Activated T-cell treated with anti-CD3 and anti-CD28 coated beads for 4 hours (primary cell): ENCODE measurements around the gene ANGEL1.

ENCODE experiments used
- DNase-seq: peaks from one replicate; pipeline ENCODE4 v3.0.0-alpha.2; 2020

The ANGEL1 gene

DNA sequence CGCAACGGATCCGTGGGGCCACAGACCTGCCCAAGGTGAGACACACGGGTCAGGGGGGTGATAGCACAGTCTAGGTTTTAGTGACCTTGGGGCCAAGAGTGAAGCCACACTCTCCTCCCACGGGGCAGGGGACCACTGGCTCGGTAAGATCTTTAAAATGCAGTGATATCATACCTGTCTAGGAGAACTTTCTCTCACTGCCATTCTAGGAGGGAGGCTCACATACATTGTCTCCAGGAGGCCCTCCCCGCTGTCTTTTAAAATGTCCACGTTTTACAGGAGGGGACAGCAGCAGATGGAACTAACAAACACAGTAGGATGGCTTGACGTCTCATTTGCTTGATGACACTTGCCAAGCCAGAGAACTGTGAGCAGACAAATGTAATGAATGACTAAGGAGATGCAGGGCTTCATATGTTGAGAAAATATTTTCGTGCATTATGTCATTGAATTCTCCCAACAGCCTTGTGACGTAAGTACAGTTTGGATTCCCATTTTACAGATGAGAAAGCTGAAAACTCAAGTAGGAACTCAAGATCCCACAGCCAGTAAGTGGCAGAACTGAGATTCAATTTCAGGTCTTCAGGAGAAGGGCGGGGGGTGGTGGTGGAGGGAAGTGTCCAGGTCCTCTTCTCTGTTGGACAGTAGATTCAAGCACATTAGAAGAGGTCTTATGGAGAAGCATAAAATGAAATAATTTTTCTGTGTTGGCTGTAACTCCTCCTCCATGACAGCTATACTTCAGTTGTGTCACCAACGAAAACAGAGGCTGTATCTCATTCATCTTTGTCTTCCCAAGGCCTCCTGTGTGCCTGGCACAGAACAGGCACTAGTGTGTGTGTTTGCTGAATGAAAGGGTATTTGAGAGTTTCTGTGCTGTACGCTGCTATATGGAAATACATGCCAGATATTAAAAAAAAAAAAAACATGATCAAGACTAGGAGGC lies 49.3 kb downstream of the ANGEL1 start:
- no peak for DNase-seq

DNA sequence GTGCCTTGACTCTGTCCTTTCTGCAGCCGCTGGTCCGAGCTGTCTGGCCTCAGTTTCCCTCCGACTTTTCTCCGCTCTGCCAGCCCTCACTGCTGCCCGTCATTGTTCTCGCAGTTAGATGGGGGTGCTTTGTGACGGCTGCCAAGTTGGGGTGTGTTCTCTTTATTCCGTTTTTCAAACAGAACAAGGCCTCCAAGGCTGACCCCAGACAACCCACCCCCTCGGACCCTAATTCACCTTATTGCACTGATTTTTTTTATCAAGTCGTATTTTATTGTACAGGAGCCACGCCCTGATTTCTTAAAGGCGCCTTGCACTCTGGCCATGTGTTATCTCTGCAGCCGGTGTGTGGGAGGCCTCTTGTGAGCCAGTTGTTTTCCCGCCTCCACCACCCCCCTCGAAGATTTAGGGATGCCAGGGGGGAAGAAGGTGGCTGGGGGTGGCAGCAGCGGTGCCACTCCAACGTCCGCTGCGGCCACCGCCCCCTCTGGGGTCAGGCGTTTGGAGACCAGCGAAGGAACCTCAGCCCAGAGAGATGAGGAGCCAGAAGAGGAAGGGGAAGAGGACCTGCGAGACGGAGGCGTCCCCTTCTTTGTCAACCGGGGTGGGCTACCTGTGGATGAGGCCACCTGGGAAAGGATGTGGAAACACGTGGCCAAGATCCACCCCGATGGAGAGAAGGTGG lies 50.1 kb downstream of the ANGEL1 start:
- DNase-seq = no peak

DNA sequence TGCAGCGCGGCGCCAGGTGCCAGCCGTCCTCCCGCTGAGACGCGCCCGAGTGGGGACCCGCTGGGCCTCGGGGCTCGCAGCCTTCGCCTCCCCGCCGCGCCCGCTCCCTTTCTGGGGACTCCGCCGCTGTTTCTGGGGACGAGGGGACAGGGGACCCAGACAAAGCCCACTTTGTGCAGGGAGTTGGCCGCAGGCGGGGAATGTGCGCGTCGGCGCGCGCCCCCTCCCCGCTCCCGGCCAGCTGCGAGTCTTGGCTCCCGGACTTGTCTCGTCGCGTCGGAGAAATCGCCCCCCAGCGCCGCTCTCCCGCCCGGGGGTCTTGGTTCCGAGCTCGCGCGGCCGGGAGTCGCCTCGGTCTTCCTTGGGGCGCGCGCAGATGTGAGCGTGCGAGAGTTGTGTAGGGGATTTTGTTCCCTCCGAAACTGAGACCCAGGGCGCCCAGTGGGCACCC lies 50.7 kb downstream of the ANGEL1 start:
- DNase-seq = no peak

DNA sequence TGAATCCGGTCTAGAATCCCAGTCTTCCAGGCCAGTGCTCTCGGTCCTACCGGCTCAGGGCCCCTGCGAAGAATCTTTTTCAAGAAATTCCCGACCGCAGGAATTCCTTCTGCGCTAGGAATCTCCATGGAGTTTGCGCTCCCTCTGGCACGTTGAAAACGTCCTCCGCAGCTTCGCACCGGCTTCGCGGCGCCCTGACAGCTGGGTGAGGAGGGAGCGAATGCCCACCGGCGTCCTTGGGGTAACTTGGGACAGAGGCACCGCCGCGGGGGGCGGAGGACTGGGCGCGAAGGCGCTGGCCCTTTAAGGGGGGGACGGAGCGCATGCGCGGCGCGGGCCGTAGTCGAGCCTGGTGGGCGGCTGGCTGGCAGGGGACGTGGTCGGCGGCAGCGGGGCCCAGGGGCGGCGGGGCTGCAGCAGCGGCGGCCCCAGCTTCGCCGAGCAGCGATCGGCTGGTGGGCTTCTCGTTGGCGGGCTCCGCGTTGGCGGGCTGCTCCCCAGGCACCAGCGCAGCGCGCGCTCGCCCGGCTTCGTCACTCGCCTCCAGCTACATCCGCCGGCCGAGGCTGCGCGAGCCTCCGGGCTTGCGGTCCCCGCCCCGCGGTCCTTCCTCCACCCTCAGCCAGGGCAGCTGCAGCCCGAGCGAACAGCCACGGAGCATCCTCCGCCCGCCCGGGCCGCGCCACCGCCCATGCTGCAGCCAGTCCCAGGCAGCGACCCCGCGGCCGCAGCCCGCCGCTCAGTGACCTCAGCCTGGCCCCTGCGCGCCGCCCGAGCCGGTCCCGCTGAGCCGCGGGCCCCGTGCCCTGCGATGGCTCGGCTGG lies 51.3 kb downstream of the ANGEL1 start, which contains the start of gene VASH1:
Gene VASH1, plus strand, starts transcription at position 333 of the 824 bp plus-strand sequence. CDS start 1,354 bp downstream, outside the sequence.
- peak; percentile 20 for DNase-seq

DNA sequence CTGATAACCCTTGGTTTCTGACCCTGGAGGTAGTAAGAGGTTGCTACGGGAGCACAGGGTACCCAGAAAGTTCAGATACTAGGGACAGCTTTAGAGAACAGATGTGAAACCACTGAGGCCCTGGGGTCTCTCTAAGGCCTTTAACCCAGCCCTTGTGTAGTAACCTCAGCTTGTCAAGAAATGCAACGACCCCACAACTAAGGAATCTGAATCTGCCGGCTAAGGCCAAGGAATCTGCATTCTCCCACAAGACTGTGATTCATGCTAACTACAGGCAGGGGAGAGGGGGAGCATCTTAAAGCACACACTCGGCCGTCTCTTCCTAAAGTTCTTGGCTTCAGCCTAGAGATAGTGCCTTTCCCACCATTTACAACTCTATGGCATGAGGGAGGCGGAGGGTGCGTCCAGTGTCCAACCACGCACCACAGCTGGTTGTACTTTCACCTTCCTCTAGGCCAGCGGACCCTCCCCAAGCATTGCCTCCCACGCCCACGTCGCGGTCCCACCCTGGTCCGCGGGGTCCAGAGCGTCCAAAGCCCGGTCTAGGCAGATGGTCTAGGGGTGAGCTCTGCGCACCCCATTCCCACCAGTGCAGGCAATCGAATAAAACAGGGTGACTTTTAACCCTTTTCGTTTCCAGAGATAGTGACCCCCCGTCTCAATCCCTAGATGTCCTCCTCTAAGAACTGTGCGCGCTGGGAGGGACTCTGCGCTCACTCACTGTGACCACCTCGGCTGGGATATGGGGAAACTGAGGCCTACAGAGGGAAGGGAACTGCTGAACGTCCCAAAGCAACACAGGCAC lies 52.1 kb downstream of the ANGEL1 start:
- DNase-seq = no peak

DNA sequence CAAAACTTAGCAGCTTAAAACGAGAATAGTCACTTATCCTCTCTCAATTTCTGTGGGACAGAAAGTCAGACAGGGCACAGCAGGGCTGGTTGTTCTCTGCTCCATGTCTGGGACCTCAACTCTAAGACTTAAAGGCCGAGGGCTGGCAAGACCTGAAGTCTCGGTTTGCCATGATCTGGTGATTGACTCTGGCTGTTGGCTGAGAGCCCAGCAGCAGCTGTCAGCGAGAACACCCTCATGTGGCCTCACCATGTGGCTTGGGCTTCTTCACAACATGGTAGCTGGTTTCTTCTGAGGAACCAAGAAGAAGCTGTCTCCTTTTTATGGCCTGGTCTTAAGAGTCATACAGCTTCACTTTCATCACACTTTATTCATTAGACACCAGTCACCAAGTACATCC lies 53.1 kb downstream of the ANGEL1 start:
- DNase-seq = no peak

DNA sequence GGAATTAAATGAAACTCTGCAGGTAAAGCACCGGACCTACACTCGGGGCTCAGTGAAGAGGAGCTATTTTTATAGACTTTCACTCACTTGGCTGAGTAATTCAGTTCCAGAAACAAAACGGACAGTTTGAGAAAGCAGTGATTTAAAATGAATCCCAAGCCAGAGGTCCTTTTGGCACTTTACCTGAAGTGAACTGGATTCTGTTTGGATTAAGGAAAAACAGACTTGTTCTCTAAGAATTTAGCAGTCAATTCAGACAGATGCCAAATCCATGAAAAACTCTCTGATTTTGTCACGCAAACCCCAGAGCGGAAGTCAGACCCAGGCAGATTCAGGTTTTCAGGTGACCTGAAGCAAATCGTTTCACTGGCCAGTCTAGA lies 56.3 kb downstream of the ANGEL1 start:
- no peak for DNase-seq

DNA sequence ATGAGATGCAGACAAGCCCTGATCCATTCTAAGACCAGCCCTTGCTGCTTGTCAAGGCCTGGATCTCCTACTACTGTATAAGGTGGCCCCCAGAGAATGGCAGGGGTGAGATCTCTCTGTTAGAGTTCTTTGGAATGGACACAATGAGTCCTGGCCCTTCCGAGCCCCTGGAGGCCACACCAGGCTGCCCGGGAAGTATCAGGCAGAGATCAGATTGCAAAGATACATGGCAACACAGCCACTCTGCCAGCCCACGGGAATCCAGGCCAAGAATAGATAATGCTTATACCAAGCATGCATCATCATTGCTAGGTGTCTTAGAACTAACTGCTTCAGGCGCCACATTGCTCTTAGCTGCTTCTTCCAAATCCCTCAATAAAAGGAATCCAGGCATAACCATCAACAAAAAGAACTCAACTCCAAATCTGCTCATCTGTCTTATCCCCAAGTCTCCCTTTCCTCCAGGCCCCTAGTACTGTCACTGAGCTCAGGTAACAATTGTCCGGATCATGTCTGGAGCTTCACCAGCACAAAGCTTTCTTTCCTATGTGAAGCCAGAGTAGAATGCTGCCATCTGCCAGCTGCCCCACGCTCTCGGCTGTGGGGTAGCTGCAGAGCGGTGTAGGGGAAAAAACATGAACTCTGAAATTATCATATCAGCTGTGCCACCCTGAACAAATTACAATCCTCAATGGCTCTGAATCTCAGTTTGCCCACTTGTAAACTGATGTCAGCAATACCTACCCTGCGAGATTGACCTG lies 56.9 kb downstream of the ANGEL1 start:
- no peak for DNase-seq

DNA sequence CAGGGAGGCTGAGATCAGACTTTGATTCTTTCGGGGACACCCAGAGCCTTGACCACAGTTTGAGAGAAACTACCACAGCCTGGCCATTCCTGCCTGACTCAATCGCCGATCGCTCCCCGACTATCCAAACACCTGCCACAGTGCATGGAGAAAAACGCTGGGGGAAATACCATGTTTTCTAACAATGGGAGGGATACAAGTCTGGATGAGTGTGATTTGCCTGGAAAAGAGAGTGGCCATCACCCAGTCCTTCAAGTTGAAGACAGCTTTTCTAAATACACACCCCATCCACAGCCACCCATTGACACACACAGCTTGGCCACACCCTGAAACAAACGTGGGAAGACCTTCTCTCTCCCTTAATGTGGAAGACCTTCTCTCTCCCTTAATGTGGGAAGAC lies 58.1 kb downstream of the ANGEL1 start:
- DNase-seq = no peak

DNA sequence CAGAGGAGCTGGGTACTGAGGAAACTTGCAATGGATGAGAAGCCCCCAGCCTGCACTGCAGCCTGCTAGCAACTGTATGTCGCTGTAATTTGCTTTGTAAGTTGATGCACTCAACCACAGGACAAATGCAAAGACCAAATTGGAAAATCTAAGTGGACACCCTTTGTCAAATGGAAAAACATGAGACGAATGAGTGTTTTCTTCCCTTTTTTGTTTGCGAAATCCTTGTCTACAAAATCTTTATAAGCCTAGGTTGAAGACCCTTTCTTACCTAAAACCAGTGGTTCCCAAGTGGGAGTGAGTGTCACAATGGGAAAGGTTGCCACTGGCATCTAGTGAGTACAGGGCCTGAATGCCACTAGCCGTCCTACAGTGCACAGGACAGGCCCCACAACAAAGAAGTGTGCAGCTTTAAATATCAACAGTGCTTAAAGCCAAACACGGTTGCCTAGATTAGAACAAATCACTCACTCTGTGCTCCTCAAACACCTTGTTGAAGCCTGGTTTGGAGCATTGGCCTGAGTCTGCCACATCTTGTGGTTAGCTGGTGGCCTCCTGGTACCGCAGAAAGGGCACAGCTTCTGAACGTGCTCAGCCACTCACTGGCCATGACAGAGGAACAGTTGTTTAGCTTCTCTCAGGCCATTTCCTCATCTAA lies 59.0 kb downstream of the ANGEL1 start:
- no peak for DNase-seq

DNA sequence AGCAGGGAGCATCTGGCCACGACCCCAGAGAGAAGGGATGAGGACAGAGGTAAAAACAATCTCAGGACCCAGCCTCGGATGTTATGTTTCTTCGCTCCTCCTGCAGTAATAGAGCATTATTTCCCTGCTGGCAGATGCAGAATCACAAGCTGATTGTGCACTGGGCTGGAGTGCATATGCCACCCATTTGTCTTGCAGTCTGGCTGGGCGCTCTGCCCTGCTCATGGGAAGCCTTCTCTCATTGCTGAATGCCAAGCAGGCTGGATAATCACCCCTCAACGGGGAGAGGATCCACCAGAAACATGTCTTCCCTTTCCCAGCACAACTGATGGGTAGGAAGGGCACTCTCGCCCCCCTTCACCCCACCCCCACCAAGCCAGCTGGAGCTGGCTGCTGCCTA lies 59.9 kb downstream of the ANGEL1 start:
- DNase-seq = no peak

DNA sequence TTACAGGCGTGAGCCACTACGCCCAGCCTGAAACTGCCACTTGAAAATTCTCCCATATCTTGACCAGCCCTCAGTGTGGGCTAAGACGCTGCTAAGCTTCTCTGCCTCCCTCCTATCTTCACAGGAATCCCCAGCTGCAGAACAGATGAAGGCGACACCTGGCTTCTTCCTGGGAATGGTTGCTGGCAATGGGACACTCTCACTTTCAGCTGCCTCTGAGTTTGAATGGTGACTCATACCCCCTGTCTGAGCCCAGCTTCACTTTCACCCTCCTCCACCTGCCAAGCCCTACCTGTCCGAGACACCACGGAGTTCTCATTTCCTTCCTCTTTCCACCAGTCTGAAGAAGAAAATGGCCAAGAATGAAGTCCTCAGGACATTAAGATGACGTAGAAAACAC lies 69.7 kb downstream of the ANGEL1 start:
- no peak for DNase-seq

DNA sequence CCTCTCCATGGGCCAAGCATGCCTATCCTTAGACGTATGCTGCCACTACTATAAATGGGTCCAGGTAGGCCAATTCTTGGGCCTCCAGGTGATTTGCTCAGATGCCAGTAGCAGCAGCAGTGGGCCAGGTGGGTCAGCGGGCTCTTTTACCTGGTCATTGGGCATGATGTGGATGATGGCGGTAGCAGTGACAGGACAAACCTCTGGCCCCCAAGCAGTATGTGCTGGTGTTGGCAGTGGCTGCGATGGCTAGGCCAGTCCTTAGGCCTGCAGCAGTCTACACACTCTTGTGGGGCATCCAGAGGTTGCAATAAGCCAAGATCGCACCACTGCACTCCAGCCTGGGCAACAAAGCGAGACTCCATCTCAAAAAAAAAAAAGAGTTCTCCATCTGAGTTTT lies 70.5 kb downstream of the ANGEL1 start:
- DNase-seq = no peak

DNA sequence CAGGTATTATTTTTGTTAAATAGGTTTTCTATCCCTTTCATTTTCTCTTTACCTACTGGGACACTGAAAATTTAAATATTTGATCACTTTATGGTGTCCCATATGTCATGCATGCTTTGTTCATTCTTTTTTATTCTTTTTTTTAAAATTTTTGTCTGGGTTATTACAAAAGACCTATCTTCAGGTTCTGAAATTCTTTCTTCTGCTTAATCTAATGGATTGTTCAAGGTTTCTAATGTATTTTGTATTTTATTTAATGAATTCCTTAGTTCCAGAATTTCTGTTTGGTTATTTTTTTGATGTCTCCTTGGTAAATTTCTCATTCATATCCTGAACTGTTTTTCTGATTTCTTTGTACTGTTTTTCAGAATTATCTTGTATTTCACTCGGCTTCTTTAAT lies 71.6 kb downstream of the ANGEL1 start:
- no peak for DNase-seq
